ENCODE measurements around the gene SEMA7A. TPM values are rescaled to one million over a fixed set of nuclear protein-coding genes. Genes with fewer than 3 reads are reported as not detected.

SEMA7A gene
- polyA plus RNA-seq, 1 of the 3 experiments (the other 2 are of a cell fraction): 1.3 TPM

- Histone ChIP-seq H3K4me1 (ENCODE audit: control insufficient read depth in 1 of 2, insufficient read depth in 2 of 2, low read depth in 1 of 2, low read length in 1 of 2) (peaks cover 6 to 25% of the 10 kb centered on the region in 2 experiments; a peak in 2 of 4 replicates), H3K27ac (ENCODE audit: low read depth in 2 of 2, low read length in 1 of 2) (no peak overlapping the region)
- CTCF ChIA-PET: interaction anchor here (1.0 to 2.0 kb wide), 2 partner anchors 41 to 43 kb away, joined by 5 to 6 read pairs; no protein-coding TSS in a partner anchor
Measured at GRCh38 chr15:74417225-74417624, 16.5 kb downstream of the SEMA7A start.

DNA sequence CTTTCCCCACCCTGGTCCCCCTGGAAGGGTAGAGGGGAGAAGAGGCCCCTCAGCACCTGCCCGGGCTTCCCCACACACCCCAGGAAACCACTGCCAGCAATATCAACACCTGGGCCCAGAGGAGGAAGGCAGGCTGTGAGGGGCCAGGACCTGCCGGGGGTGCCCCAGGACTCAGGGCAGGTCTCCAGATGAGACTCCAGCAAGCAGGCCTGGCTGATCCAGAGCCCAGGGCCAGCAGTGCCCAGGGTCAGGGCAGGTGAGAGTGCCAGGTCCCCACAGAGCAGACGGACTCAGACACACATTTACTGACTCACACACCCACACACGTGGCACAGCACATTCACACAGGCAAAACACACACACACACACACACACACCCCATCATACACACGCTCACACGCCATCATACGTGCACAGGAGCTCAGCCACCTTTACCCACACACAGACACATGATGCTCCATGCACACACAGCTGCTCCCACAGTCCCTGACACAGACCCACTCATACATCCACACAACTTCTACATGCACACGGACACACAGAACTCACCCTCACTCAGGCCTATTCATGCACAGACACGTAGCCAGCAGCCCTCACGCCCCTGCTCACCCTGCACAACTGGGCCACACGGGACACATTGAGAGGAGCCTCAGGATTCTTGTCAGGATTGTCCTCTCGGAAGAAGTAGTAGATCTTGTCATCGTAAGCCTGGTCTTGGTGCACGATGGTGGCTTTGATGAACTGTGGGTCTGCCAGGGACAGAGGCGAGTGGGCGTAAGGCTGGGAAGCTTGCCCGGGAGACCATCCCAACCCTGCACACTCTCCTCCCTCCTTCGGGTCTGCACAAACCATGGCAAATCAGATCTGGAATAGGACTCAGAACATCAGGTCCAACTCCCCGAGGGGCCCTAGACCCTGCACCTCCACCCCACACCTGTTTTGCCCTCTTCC, 17.5 kb downstream of the SEMA7A start:
- Histone ChIP-seq H3K9ac (no peak overlapping the region), H3K27ac (ENCODE audit: low read depth in 2 of 2, low read length in 1 of 2) (no peak overlapping the region), H3K36me3 (replicated peaks in 1 of 2; ENCODE audit: control insufficient read depth in 1 of 2, insufficient read depth in 2 of 2, low read length in 1 of 2) (no peaks in the 10 kb centered on the region), H3K4me1 (ENCODE audit: control insufficient read depth in 1 of 2, insufficient read depth in 2 of 2, low read depth in 1 of 2, low read length in 1 of 2) (peaks cover 4 to 21% of the 10 kb centered on the region in 2 experiments; a peak in 1 of 4 replicates), H3K4me3 (ENCODE audit: low read depth in 2 of 2, low read length in 1 of 2) (no peak overlapping the region), H3K4me2 (no peak overlapping the region), H4K20me1 (ENCODE audit: insufficient read depth) (no peaks in the 10 kb centered on the region), H3K79me2 (ENCODE audit: insufficient read depth) (no peaks in the 10 kb centered on the region), H3F3A (replicated peaks; ENCODE audit: insufficient read depth) (no peaks in the 10 kb centered on the region), H3K9me3 (no peaks in the 10 kb centered on the region), H3K9me2 (no peaks in the 10 kb centered on the region), H3K27me3 (ENCODE audit: insufficient read depth) (no peaks in the 10 kb centered on the region), H2AFZ (ENCODE audit: low read depth) (no peak overlapping the region)
- ChIA-PET POLR2A (no interaction called here), CTCF (no interaction called here)
- no peak for DNase-seq
- WGBS (ENCODE audit: low lambda C conversion rate): 84% methylated on average over 10 of the region's 19 CpGs
- TF ChIP-seq RCOR1 (IDR thresholded peaks at IDR 0.05; ENCODE audit: low read length) (no peak), NRF1 (IDR thresholded peaks at IDR 0.05; ENCODE audit: low read depth, low read length) (no peak)
- TF ChIP-seq, protein P1, sequence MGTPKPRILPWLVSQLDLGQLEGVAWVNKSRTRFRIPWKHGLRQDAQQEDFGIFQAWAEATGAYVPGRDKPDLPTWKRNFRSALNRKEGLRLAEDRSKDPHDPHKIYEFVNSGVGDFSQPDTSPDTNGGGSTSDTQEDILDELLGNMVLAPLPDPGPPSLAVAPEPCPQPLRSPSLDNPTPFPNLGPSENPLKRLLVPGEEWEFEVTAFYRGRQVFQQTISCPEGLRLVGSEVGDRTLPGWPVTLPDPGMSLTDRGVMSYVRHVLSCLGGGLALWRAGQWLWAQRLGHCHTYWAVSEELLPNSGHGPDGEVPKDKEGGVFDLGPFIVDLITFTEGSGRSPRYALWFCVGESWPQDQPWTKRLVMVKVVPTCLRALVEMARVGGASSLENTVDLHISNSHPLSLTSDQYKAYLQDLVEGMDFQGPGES (IDR thresholded peaks at IDR 0.05; ENCODE audit: low read depth, low read length): no peak
- TF ChIP-seq, protein P2, sequence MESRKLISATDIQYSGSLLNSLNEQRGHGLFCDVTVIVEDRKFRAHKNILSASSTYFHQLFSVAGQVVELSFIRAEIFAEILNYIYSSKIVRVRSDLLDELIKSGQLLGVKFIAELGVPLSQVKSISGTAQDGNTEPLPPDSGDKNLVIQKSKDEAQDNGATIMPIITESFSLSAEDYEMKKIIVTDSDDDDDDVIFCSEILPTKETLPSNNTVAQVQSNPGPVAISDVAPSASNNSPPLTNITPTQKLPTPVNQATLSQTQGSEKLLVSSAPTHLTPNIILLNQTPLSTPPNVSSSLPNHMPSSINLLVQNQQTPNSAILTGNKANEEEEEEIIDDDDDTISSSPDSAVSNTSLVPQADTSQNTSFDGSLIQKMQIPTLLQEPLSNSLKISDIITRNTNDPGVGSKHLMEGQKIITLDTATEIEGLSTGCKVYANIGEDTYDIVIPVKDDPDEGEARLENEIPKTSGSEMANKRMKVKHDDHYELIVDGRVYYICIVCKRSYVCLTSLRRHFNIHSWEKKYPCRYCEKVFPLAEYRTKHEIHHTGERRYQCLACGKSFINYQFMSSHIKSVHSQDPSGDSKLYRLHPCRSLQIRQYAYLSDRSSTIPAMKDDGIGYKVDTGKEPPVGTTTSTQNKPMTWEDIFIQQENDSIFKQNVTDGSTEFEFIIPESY (IDR thresholded peaks at IDR 0.05; ENCODE audit: borderline replicate concordance, low read depth): no peak
- TF ChIP-seq, protein P3, sequence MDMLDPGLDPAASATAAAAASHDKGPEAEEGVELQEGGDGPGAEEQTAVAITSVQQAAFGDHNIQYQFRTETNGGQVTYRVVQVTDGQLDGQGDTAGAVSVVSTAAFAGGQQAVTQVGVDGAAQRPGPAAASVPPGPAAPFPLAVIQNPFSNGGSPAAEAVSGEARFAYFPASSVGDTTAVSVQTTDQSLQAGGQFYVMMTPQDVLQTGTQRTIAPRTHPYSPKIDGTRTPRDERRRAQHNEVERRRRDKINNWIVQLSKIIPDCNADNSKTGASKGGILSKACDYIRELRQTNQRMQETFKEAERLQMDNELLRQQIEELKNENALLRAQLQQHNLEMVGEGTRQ (IDR thresholded peaks at IDR 0.05; ENCODE audit: borderline replicate concordance, low read depth, low read length): no peak

More at GRCh38 chr15:74417225-74417624, 16.5 kb downstream of the SEMA7A start:
- Histone ChIP-seq H4K20me1 (ENCODE audit: insufficient read depth) (no peaks in the 10 kb centered on the region), H3K27me3 (ENCODE audit: insufficient read depth) (no peaks in the 10 kb centered on the region), H3K36me3 (replicated peaks in 1 of 2; ENCODE audit: control insufficient read depth in 1 of 2, insufficient read depth in 2 of 2, low read length in 1 of 2) (no peaks in the 10 kb centered on the region), H3F3A (replicated peaks; ENCODE audit: insufficient read depth) (no peaks in the 10 kb centered on the region), H3K9me3 (no peaks in the 10 kb centered on the region), H3K4me3 (ENCODE audit: low read depth in 2 of 2, low read length in 1 of 2) (no peak overlapping the region), H3K9me2 (no peaks in the 10 kb centered on the region), H2AFZ (ENCODE audit: low read depth) (no peak overlapping the region), H3K4me2 (no peak overlapping the region), H3K9ac (no peak overlapping the region), H3K79me2 (ENCODE audit: insufficient read depth) (no peaks in the 10 kb centered on the region)
- DNase-seq: no peak
- TF ChIP-seq ELF1 (IDR thresholded peaks at IDR 0.05): no peak
- no peak for TF ChIP-seq FOXJ3 (CRISPR knock-in tag; IDR thresholded peaks at IDR 0.05)
- no peak for TF ChIP-seq RCOR1 (IDR thresholded peaks at IDR 0.05; ENCODE audit: low read length)
- POLR2A ChIA-PET: no interaction called here
- WGBS (ENCODE audit: low lambda C conversion rate): 61% methylated on average over 9 of the region's 13 CpGs
